DND-41 (cell line): ENCODE data around the gene LBHD1.
A peak's percentile ranks its signal among the peaks of the same experiment; 100 is the strongest.

ENCODE experiments used
- ATAC-seq: fragments of 200-7000 bp; cut with Tn5 transposase; 3 replicates; pipeline ENCODE4 v1.9.1; 2021; ENCODE audit warnings: low read depth; ENCODE audit not compliant: insufficient read depth
- DNase-seq: peaks from one replicate; pipeline ENCODE4 v3.0.0-alpha.2; 2020
- H2AFZ ChIP-seq: 2 replicates; pipeline ENCODE4 v1.6.0; 2012; ENCODE audit warnings: low read depth, low read length
- H3K27ac ChIP-seq: 2 replicates; pipeline ENCODE4 v1.5.1; 2012; ENCODE audit warnings: low read length, inconsistent platforms
- H3K27me3 ChIP-seq: fragments of 200-600 bp; sonication (generic); 2 replicates; pipeline ENCODE4 v1.6.0; 2012; ENCODE audit warnings: low read length, mild to moderate bottlenecking, inconsistent platforms; ENCODE audit not compliant: insufficient read depth, poor library complexity
- H3K36me3 ChIP-seq: 2 replicates; pipeline ENCODE4 v1.5.1; 2012; ENCODE audit warnings: low read length, inconsistent platforms; ENCODE audit not compliant: insufficient read depth
- H3K4me1 ChIP-seq: 2 replicates; pipeline ENCODE4 v1.5.1; 2012; ENCODE audit warnings: mild to moderate bottlenecking, low read length; ENCODE audit not compliant: insufficient read depth
- H3K4me2 ChIP-seq: 2 replicates; pipeline ENCODE4 v1.6.0; 2012; ENCODE audit warnings: mild to moderate bottlenecking, moderate library complexity, low read length, inconsistent platforms; ENCODE audit not compliant: insufficient read depth
- H3K4me3 ChIP-seq, 2 experiments: fragments of 200-600 bp in 1 of 2; shearing (Covaris generic) in 1 of 2; 2 replicates each; pipeline ENCODE4 v1.5.1; 2012 to 2016; ENCODE audit warnings: inconsistent platforms in 2 of 2, low read length in 2 of 2, mild to moderate bottlenecking in 2 of 2, low read depth in 1 of 2, moderate library complexity in 1 of 2
- H3K79me2 ChIP-seq: 2 replicates; pipeline ENCODE4 v1.6.0; 2012; ENCODE audit warnings: low read length, inconsistent platforms; ENCODE audit not compliant: insufficient read depth
- H3K9ac ChIP-seq: 2 replicates; pipeline ENCODE4 v1.6.0; 2012; ENCODE audit warnings: low read depth, mild to moderate bottlenecking, inconsistent platforms, low read length, moderate library complexity
- H3K9me3 ChIP-seq: 2 replicates; pipeline ENCODE4 v1.5.1; 2012; ENCODE audit warnings: low read length, moderate library complexity, mild to moderate bottlenecking, inconsistent platforms; ENCODE audit not compliant: insufficient read depth, severe bottlenecking
- H4K20me1 ChIP-seq: 2 replicates; pipeline ENCODE4 v1.6.0; 2012; ENCODE audit warnings: low read length; ENCODE audit not compliant: insufficient read depth
- EZH2 ChIP-seq: IDR thresholded peaks from 3 replicates; pipeline ENCODE4 v1.6.1; 2012; ENCODE audit warnings: borderline replicate concordance, low read depth, mild to moderate bottlenecking, moderate library complexity, low read length, inconsistent platforms; ENCODE audit not compliant: severe bottlenecking
- TF ChIP-seq, protein P1 (sequence below): IDR thresholded peaks from 2 replicates; pipeline ENCODE4 v1.5.1; 2012; ENCODE audit warnings: borderline replicate concordance, low read length, moderate library complexity, mild to moderate bottlenecking; ENCODE audit not compliant: poor library complexity, severe bottlenecking; ENCODE audit errors: extremely low read depth

Gene LBHD1

GRCh38 chr11:62645671-62645945, 26.5 kb downstream of the LBHD1 start:
- TF ChIP-seq, protein P1, sequence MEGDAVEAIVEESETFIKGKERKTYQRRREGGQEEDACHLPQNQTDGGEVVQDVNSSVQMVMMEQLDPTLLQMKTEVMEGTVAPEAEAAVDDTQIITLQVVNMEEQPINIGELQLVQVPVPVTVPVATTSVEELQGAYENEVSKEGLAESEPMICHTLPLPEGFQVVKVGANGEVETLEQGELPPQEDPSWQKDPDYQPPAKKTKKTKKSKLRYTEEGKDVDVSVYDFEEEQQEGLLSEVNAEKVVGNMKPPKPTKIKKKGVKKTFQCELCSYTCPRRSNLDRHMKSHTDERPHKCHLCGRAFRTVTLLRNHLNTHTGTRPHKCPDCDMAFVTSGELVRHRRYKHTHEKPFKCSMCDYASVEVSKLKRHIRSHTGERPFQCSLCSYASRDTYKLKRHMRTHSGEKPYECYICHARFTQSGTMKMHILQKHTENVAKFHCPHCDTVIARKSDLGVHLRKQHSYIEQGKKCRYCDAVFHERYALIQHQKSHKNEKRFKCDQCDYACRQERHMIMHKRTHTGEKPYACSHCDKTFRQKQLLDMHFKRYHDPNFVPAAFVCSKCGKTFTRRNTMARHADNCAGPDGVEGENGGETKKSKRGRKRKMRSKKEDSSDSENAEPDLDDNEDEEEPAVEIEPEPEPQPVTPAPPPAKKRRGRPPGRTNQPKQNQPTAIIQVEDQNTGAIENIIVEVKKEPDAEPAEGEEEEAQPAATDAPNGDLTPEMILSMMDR, result no peak
- no peak for TF ChIP-seq EZH2
- Histone ChIP-seq H3K27ac (peak overlapping the region; percentile 87), H3K4me3 (peak overlapping the region; percentile 37 to 63; a peak in 3 of 4 replicates), H3K79me2 (peaks cover 82% of the 10 kb centered on the region), H4K20me1 (peaks cover 16% of the 10 kb centered on the region), H3K4me1 (peaks cover 36% of the 10 kb centered on the region), H3K4me2 (peak overlapping the region; percentile 85), H3K36me3 (peaks cover 47% of the 10 kb centered on the region), H3K9ac (peak overlapping the region; percentile 92), H2AFZ (peak overlapping the region; percentile 72; the same call in 1 of the 2 replicates), H3K9me3 (no peaks in the 10 kb centered on the region), H3K27me3 (no peaks in the 10 kb centered on the region)
- DNase-seq, result no peak
- ATAC-seq, result no peak

DNA sequence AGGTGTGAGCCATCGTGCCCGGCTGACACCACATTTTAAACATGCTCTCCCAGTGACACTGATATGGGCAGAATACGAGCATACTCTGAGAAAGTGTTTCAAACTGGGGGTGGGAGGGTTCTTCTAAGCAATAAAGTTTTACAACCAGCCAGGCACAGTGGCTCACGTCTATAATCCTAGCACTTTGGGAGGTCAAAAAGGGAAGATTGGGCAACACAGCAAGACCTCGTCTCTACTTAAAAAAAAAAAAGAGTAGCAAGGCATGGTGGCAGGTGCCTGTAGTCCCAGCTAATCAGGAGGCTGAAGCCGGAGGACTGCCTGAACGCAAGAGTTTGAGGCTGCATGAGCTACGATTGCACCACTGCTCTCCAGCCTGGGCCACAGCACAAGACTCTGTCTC, 27.8 kb downstream of the LBHD1 start:
- Histone ChIP-seq H2AFZ (no peak overlapping the region), H3K4me3 (no peak overlapping the region), H3K9me3 (no peaks in the 10 kb centered on the region), H3K9ac (0 out of 2 replicates have a peak overlapping the region, but pooled peaks have one; percentile 2), H3K79me2 (peaks cover 84% of the 10 kb centered on the region), H3K4me2 (peak overlapping the region; percentile 85; the same call in 1 of the 2 replicates), H3K27me3 (no peaks in the 10 kb centered on the region), H4K20me1 (peaks cover 21% of the 10 kb centered on the region), H3K27ac (no peak overlapping the region), H3K4me1 (peaks cover 36% of the 10 kb centered on the region), H3K36me3 (peaks cover 45% of the 10 kb centered on the region)
- TF ChIP-seq, protein P1, result no peak
- no peak for TF ChIP-seq EZH2
- no peak for ATAC-seq
- DNase-seq, result no peak

- DNase-seq (no peak), ATAC-seq (no peak)
Observed at GRCh38 chr11:62632492-62632891, 39.6 kb downstream of the LBHD1 start.

More at GRCh38 chr11:62632492-62632891, 39.6 kb downstream of the LBHD1 start:
- H3K9ac ChIP-seq, result no peak overlapping the region
- TF ChIP-seq, protein P1, result no peak
- TF ChIP-seq EZH2, result no peak
- H3K27me3 ChIP-seq, result no peaks in the 10 kb centered on the region
- no peak overlapping the region for H2AFZ ChIP-seq
- H3K4me1 ChIP-seq, result no peaks in the 10 kb centered on the region
- H3K79me2 ChIP-seq, result peaks cover 11% of the 10 kb centered on the region
- H3K4me2 ChIP-seq, result no peak overlapping the region
- no peak overlapping the region for H3K4me3 ChIP-seq
- H3K27ac ChIP-seq, result no peak overlapping the region
- no peaks in the 10 kb centered on the region for H3K9me3 ChIP-seq
- H4K20me1 ChIP-seq, result peaks cover 8% of the 10 kb centered on the region; the same call in 1 of the 2 replicates
- H3K36me3 ChIP-seq, result peaks cover 93% of the 10 kb centered on the region
